Activated CD8-positive, alpha-beta T cell treated with anti-CD3 and anti-CD28 coated beads for 36 hours (primary cell): Measurements from ENCODE around the gene MMEL1. TPM values are rescaled to one million over a fixed set of nuclear protein-coding genes. Genes with fewer than 3 reads are reported as not detected.

Experiments
- ATAC-seq: fragments of 200-7000 bp; cut with Tn5 transposase; one replicate; pipeline ENCODE4 v1.10.0; 2021; ENCODE audit warnings: mild to moderate bottlenecking, moderate library complexity
- CTCF ChIA-PET: fragments of 350-600 bp; sonication (Branson Sonifier 250); formaldehyde crosslinking; loops from one replicate; lab custom pipeline; 2021; ENCODE audit warnings: antibody characterized with exemption; lab: Charles Lee
- POLR2A ChIA-PET: fragments of 350-600 bp; sonication (Branson Sonifier 250); formaldehyde crosslinking; loops from one replicate; lab custom pipeline; 2021; ENCODE audit warnings: antibody characterized with exemption; lab: Charles Lee
- DNase-seq: peaks from one replicate; pipeline ENCODE4 v3.0.0-alpha.2; 2020
- H3K27ac Mint-ChIP-seq: one replicate; pipeline ENCODE4 v1.8.0; 2021; ENCODE audit warnings: mild to moderate bottlenecking, mixed read lengths
- H3K27me3 Mint-ChIP-seq: one replicate; pipeline ENCODE4 v1.8.0; 2021; ENCODE audit warnings: mixed read lengths
- H3K36me3 Mint-ChIP-seq: one replicate; pipeline ENCODE4 v1.8.0; 2021; ENCODE audit warnings: low read depth, mixed read lengths
- H3K4me1 Mint-ChIP-seq: one replicate; pipeline ENCODE4 v1.8.0; 2021; ENCODE audit warnings: low read depth, mixed read lengths
- H3K4me3 Mint-ChIP-seq: one replicate; pipeline ENCODE4 v1.8.0; 2021; ENCODE audit warnings: mild to moderate bottlenecking, moderate library complexity, mixed read lengths
- H3K9me3 Mint-ChIP-seq: one replicate; pipeline ENCODE4 v1.8.0; 2021; ENCODE audit warnings: mixed read lengths
- intact Hi-C: fragments of 100-400 bp; cut with micrococcal nuclease; formaldehyde crosslinking; loops from one replicate; pipeline ENCODE4 v1.10.0; 2022
- total RNA-seq, 2 experiments: library from RNA; stranded (reverse); gene quantifications; one replicate each; pipeline ENCODE4 v1.2.3, GENCODE V29; 2021
- TF ChIP-seq, protein P1 (sequence below): fragments of 200-600 bp; IDR thresholded peaks from one replicate; pipeline ENCODE4 v1.8.0; 2022; ENCODE audit warnings: antibody characterized with exemption, mild to moderate bottlenecking

The MMEL1 gene
- total RNA-seq, 2 experiments from 2014 or later: 1.8 to 3.1 TPM

DNA sequence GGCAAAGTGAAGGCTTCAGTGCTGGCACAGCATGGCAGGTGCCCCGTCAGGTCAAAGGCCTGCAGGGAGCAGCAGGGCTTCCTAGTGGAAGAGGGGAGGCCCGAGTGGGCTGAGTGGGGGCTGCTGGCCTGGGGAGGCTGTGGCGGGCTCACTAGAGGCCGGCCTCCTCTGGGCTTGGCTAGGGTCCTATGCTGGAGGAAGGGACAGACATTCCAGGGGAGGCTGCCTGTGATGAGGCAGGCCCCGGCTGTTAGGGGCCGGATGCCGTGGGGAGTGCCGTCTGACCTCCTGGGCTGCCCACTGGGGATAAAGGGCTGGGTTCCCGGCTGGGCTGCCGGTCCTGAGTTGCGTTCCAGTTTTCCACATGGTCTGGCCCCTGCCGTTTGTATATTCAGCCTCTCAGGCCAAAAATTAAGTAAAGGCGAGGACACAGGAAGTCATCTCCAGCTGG, 25.1 kb downstream of the MMEL1 start:
- no peaks in the 10 kb centered on the region for H3K4me1 Mint-ChIP-seq
- DNase-seq (no peak), ATAC-seq (no peak)
- intact Hi-C loops: no loop called here
- no peaks in the 10 kb centered on the region for H3K9me3 Mint-ChIP-seq
- CTCF ChIA-PET: no interaction called here
- TF ChIP-seq, protein P1, sequence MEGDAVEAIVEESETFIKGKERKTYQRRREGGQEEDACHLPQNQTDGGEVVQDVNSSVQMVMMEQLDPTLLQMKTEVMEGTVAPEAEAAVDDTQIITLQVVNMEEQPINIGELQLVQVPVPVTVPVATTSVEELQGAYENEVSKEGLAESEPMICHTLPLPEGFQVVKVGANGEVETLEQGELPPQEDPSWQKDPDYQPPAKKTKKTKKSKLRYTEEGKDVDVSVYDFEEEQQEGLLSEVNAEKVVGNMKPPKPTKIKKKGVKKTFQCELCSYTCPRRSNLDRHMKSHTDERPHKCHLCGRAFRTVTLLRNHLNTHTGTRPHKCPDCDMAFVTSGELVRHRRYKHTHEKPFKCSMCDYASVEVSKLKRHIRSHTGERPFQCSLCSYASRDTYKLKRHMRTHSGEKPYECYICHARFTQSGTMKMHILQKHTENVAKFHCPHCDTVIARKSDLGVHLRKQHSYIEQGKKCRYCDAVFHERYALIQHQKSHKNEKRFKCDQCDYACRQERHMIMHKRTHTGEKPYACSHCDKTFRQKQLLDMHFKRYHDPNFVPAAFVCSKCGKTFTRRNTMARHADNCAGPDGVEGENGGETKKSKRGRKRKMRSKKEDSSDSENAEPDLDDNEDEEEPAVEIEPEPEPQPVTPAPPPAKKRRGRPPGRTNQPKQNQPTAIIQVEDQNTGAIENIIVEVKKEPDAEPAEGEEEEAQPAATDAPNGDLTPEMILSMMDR: no peak
- H3K27ac Mint-ChIP-seq: no peak overlapping the region
- no peak overlapping the region for H3K4me3 Mint-ChIP-seq
- H3K27me3 Mint-ChIP-seq: no peaks in the 10 kb centered on the region
- H3K36me3 Mint-ChIP-seq: no peaks in the 10 kb centered on the region
- POLR2A ChIA-PET: no interaction called here

DNA sequence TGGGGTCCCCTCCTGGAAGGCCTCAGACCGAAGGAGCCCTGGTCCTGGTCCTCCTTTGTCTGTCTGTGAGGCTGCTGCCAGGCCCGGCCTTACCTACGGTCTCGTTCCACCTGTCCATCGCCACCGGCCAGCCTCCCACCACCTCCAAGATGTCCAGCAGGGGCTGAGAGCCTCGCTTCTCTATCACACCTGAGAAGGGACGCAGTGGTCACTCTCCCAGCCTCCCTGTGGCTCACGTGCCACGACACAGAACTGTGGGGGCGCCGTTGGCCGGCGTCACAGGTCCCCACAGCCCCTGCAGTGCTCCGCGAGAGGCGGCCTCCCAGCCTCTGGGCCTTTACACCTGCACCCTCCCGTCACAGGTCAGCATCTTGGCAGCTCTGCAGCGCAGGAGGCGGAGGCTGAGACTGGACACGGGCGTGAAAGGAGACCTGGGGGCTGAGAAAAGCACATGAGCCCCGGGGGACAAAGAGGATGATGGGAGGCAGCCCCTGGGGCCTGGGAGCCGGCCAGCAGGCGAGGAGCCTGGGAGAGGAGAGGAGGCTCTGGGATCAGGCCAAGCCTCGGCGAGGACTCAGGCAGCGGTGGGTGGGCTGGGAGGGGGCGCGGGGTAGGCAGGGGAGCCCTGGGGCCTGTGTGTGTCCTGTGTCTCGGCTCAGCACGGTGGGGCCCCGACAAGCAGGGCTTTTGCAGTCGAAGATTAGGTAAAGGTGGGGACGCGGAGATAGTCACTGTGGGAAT, 25.8 kb downstream of the MMEL1 start:
- CTCF ChIA-PET: no interaction called here
- ATAC-seq (no peak), DNase-seq (no peak)
- Mint-ChIP-seq H3K4me3 (no peak overlapping the region), H3K9me3 (no peaks in the 10 kb centered on the region), H3K4me1 (no peaks in the 10 kb centered on the region), H3K27ac (no peak overlapping the region), H3K27me3 (no peaks in the 10 kb centered on the region), H3K36me3 (no peaks in the 10 kb centered on the region)
- POLR2A ChIA-PET: no interaction called here
- intact Hi-C loops: no loop called here
- TF ChIP-seq, protein P1: no peak

DNA sequence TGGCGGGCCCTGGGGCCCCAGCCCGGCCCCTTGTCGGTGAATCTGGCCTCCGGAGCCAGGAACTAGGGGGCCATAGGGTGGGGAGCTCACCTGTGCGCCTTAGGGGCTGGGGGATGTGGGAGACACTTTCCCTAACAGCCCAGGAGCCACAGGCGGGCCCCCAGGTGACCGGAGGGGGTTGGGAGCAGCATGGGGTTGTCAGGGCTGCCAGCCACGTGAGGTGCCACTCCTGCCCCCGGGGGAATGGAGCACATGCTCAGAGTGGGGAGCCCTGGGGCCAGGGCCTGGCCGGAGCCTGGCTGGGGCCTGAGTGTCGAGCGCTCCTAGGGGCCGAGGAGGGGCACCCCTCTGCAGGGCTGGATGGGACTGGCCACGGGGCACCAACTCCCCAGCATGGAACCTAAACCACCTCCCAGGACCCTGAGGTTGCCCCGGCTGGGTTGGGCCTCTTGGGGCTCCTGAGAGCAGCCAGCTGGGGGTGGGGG, 26.4 kb downstream of the MMEL1 start:
- ATAC-seq: no peak
- Mint-ChIP-seq H3K4me3 (no peak overlapping the region), H3K9me3 (no peaks in the 10 kb centered on the region), H3K27ac (no peak overlapping the region), H3K4me1 (no peaks in the 10 kb centered on the region), H3K36me3 (no peaks in the 10 kb centered on the region), H3K27me3 (no peaks in the 10 kb centered on the region)
- POLR2A ChIA-PET: interaction anchor here (0.8 kb wide), 1 partner anchor 16 kb away, joined by 3 read pairs; no protein-coding TSS in a partner anchor
- CTCF ChIA-PET: no interaction called here
- DNase-seq: no peak
- intact Hi-C loops: no loop called here
- TF ChIP-seq, protein P1: no peak

DNA sequence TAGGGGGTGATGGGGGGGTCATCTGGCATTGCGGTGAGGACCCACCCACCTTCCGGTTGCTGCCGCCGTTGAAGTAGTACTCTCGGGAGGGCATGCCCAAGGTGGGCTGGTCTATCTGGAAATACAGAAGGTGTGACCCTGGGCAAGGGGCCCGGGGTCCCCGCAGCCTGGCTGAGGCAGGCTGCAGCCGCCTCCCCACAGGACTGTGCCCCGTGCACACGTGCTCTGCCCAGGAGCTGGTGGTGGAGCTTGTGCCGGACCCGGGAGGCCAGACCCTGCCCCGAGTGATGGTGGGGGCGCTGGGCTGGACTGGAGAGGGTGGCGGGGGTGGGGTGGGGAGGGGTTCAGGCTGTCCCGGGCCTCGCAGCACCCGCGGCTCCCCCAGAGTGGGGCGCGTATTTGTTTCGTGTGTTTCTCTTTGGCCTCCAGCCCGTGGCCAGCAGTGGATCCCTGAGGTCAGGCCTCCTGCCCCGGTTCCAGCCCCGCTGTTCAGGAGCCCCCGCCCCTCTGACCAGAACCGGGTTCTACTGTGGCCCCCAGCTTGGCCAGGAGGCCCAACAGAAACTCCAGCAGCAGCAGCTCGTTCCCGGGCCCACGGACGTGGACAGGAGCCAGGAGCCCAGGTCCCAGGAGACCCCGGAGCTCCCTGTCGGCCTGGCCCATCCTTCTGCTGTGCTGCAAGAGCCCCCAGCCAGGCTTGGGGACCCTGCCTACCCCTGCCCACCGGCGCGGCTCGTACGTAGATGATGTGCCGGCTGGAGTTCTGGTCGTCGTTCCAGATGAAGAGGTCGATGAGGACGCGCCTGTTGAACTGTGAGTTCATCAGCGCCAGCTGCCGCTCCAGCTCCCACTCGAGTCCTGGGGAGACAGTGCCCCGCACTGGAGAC, 27.1 kb downstream of the MMEL1 start:
- intact Hi-C loops: no loop called here
- no peak overlapping the region for H3K4me3 Mint-ChIP-seq
- H3K36me3 Mint-ChIP-seq: no peaks in the 10 kb centered on the region
- ATAC-seq: no peak
- TF ChIP-seq, protein P1: no peak
- no peak for DNase-seq
- H3K4me1 Mint-ChIP-seq: no peaks in the 10 kb centered on the region
- POLR2A ChIA-PET: interaction anchor here (0.8 kb wide), 1 partner anchor 16 kb away, joined by 3 read pairs; no protein-coding TSS in a partner anchor
- H3K9me3 Mint-ChIP-seq: no peaks in the 10 kb centered on the region
- no peaks in the 10 kb centered on the region for H3K27me3 Mint-ChIP-seq
- H3K27ac Mint-ChIP-seq: no peak overlapping the region
- CTCF ChIA-PET: no interaction called here
